NCI-H510A (cell line): ENCODE measurements around the gene PDE11A.
"Not testable (repeated sequence)": the region's sequence is repeated elsewhere in the genome, so short reads cannot be mapped to it uniquely, and the experiment has no call there.

ENCODE experiments used
- DNase-seq: peaks from one replicate; lab custom pipeline; 2025; lab: John Stamatoyannopoulos, UW

Gene PDE11A

DNA sequence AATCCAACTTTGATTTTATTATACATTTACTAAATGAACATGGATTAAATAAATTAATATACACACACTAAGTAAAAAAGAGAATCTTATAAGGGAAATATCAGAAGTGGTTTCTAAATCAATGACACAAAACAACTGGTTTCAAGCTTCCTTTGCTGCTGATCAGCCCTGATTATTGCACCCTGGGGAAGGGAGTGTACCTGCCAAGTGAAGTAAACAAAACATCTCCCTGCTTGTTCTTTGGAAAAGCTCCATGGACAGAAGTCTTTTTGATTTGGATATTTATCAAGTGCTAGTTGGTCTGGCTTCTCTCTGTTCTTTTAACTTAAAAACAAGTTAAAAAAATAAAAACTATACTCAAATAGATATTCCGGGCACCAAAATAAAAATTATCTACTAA, 190.1 kb downstream of the PDE11A start:
- no peak for DNase-seq

DNA sequence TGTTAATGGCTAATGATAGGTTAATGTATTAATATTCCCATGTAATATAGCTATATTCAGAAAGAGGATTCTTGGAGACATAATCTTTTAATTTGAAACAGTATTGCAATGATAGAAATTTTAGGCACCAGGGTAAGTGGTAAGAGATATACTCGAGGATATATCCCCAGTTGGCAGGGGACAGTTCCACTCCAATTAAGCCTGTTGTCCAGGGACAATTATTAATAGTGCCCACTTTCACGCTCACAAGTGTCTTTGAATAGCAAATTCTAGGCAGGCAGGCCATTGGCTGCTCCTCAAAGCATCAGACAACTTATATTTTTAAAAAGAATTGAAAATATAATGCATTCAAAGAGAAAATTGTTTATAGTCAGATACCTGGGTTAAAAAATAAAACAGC, 190.7 kb downstream of the PDE11A start:
- DNase-seq: no peak

DNA sequence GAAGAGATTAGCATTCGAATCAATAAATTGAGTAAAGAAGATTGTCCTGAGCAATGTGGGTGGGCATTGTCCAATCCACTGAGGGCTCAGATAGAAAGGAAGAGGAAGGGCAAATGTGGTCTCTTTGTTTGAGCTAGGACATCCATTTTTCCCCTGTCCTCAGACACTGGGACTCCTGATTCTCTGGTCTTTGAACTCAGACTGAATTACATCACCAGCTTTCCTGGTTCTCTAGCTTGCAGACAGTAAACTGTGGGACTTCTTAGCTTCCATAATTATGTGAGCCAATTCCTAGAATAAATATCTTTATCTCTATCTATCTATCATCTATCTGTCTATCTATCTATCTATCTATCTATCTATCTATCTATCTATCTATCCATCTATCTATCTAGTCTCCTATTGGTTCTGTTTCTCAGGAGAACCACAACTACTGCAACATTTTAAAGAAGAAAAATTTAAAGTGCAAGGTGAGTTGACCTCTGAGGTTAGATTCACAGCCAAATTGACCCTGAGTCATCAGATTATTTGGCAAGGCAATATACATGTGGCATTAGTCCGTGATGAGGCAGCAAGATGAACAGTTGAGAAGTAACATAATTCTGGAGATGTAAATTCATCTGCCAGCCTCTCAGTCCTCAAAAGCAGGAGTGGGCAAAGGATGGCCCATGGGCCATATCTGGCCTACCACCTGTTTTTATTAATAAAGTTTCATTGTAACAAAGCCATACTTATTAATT, 191.4 kb downstream of the PDE11A start:
- no peak for DNase-seq

DNA sequence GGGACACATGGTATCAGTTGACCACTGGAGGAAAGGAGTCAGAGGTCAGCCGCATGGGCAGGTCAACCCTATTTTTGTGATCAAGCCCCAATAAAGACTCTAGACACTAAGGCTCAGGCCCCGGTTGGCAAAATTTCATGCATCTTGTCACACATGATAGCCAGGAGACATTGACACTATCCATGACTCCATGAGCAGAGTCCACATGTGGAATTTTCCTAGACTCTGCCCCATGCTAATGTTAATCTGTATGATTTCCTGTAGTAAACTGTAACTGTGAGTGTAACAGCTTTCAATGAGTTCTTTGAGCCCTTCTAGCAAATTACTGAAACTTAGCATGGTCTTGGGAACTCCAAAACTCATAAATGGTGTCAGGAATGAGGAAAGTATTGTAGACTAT, 192.3 kb downstream of the PDE11A start:
- no peak for DNase-seq

DNA sequence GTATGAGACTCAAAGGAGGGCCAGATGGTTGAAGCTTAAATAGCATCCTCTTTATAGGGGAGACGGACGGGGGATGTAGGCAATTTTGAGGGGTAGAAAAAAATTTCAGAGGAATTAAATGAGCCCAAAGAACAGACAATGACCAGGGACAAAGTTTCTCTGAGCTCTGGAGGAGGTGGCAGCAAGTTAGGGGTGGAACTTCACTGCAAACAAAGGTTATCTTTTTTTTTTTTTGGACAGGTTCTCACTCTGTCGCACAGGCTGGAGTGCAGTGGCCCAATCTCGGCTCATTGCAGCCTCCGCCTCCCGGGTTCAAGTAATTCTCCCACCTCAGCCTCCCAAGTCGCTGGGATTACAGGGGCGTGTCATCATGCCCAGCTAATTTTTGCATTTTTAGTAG, 195.6 kb downstream of the PDE11A start:
- no peak for DNase-seq

DNA sequence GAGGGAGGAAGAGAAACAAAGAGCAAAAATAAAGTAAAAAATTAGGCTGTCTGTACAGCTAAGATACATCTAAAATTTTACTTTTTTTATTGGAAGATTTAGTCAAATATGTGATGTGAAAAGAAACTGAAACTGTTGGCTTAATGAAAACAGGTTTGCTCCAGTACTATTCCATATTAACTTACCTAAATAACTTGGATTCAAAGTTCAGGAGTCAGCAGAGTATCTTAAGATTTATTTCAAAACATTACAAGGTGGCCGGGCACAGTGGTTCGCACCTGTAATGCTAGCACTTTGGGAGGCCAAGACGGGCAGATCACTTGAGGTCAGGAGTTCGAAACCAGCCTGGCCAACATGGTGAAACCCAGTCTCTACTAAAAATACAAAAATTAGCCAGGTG, 197.9 kb downstream of the PDE11A start:
- DNase-seq: no peak

DNA sequence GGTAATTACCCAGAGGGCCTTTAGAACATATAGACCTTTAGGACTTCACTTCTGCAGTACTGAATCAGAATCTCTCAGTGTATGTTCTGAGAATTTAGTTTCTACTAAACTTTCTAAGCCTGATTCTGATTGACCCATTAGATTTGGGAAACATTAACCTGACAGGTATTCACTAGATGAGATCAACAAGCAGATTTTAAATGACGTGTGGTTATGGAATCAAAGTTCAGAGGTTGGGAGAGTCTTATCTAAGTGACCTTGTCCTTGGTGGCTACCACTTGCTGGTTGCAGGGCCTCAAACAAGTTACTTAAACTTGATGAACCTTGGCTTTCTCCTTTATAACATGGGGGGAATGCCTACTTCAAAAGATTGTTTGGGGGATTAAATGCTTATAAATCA, 198.7 kb downstream of the PDE11A start:
- DNase-seq: no peak

DNA sequence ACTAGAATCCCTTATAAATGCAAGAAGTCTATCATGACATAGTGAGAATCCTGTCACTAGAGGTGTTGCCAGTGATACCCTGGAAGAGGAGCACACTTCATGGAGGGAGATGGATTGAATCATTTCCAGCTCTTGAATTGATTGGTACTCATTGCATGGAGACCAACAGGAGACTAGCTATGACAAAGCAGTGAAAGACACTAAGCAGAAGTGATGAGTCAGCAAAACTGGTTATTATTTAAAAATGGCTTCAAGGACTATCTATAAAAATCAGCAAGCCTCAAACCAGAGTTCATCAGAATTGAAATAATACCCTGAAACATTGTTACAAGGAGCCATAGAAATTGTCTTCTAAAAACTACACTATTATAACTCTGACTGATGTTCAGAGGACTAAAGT, 200.3 kb downstream of the PDE11A start:
- no peak for DNase-seq

DNA sequence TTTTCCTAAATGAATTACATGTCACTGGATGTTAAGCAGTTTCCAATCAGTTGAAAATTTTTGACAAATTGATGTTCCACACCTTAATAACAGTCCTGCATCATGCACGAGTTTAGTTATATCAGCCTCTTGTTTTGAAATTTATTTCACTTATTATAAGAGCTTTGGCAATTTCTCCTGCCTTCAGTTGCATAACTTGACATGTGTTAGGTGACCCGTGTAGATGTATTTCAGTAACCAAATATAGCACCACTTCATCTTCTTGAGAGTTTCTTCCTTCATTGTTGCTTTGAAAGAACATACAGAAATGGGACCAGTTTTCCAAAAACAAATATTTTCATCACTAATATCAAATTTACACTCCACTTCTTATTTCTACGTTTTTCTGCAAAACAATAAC, 202.7 kb downstream of the PDE11A start:
- no peak for DNase-seq

DNA sequence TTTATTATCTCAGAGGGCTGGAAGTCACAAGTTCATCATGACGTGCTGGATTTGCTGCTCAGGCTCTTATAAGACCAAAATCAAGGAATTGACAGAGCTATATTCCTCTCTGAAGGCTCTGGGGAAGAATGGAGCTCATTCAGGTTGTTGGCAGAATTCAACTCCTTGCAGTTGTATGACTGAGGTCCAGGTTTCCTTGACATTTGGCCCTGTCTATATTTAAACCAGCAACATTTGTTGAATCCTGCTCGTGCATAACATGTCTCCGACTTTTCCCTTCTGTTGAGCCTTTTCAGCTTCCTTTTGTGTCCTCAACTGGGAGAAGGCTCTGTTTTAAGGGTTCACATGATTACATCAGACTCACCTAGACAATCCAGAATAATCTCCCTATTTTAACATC, 203.4 kb downstream of the PDE11A start:
- DNase-seq: no peak

DNA sequence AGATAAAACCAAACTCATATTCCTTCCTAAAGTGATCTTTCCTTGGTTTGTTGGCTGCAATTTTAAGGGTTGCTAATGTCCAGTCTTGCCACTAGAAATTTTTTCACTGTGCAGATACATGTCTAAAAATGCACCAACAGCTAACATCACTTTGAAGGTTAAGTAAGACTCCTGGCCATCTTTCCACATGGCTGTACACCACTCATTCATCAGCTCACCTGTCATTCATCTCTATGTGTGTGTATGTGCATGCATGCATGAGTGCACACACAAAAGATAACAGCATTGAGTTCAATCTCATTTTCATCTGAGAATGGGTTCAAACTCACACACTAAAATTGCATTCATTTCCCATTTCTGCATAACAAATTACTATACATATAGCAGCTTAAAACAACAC, 203.8 kb downstream of the PDE11A start:
- DNase-seq: no peak

DNA sequence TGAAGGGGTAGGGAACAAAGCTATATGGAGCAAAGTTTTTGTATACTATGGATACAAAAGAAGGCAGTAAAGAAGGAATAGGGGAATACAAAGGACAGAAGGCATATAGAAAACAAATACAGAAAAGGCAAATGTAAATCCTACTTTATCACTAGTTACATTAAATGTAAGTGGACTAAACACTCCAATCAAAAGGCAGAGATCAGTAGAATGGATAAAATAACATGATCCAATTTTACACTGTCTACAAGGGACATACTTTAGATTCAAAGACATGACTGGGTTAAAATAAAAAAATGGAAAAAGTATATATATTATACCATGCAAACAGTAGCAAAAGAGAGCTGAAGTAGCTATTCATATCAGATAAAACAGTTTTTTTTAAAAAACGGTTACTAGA, 215.0 kb downstream of the PDE11A start:
- DNase-seq: no peak

DNA sequence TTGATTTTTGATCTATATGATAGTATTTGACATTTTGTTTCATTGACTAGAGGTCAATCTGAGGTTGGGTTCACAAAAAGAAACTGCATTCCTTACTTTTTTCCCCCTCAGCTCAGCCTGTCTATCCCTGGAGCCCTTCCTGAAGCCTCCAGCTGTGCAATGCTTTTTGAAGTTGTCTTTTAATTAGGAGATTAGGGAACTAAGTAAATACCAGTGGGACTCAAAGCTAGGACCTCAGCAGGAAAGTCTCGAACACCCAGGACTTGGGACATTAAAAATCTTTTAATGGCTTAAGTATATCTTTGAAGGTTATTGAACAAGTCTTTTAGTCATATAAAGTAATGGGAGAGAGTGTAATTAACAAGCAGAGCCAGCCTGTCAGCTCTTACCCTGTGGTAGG, 220.2 kb downstream of the PDE11A start:
- no peak for DNase-seq

DNA sequence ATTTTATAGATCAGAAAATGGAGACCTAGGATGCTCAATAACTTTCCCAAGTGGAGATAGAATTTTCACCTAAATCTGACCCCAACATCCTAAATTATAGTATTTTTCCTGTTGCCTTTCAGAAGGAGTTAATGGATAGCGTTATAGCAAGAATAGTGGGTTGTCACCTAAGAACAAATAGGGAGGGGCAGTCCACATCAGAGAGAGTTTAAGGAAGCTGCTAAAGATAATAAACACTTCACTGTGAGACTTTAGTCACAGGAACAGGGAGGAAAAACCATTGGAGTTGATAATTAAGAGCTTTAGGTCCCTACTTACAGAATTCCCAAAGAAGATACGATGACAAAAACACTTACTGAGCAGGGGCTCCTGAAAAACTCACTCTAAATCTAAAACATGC, 229.4 kb downstream of the PDE11A start:
- no peak for DNase-seq

DNA sequence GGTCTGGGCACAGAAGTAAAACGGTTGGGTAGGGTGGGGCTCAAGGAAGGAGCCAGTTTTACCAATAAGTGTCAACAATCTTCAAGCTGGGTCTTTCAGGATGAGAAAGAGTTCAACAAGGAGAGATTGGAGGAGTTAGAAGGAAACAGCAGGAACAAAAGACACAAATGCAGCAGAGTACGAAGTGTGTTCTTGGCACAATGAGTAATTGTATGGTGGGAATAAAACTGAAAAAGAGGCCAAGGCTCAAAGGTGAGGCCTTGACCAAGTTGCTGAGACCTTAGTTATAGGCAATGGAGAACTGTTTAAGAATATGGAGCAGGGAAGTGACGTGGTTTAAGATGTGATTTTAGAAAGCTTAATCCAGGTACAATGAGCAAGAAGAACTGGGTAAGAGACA, 230.3 kb downstream of the PDE11A start:
- no peak for DNase-seq

DNA sequence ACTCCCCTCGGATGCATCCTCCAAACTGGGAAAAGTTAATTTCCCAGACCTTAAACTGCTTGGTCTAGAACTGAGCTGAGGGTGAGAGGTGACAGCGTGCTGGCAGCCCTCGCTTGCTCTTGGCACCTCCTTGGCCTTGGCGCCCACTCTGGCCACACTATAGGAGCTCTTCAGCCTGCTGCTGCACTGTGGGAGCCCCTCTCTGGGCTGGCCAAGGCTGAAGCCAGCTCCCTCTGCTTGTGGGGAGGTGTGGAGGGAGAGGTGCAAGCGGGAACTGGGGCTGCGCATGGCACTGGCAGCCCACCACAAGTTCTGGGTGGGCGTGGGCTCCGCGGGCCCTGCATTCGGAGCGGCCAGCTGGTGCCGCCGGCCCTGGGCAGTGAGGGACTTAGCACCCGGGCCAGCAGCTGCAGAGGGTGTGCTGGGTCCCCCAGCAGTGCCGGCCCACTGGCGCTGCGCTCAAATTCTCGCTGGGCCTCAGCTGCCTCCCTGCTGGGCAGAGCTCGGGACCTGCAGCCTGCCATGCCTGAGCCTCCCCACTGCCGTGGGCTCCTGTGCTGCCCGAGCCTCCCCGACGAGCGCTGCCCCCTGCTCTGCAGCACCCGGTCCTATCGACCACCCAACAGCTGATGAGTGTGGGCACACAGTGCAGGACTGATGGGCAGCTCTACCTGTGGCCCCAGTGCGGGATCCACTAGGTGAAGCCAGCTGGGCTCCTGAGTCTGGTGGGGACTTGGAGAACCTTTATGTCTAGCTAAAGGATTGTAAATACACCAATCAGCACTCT, 237.0 kb downstream of the PDE11A start:
- not testable (repeated sequence) for DNase-seq

DNA sequence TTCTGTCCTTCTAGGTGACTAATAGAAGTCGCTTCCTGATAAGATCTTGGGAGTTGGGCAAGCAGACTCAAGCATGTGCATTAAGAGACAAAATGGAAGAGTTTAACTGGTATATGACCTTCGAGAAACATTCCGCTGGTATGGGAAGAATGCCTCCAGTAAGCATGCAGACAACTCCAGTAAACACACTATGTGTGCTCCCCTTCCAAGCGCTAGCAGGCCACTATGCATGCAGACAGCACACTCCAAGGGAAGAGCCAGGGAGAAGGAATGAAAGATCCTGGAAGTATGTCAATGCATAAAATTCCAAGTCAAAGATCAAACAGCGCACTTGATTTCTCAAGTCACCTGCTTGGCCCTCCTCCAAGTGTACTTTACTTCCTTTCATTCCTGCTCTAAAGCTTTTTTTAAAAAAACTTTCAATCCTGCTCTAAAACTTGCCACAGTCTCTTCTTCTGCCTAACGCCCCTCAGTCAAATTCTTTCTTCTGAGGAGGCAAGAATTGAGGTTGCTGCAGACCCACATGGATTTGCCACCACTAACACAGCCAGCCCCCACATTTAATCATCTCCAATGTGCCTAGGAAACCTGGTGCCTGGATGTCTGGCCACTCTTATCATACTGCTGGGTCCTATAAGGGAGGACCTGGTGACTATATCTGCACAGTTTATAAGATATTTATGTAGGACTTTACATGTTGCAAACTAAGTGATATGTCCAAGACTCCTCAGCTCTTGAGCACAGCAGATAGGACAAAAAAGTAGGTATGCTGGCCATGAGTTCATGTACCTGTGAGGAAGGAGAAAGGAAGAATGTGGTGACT, 239.8 kb downstream of the PDE11A start:
- DNase-seq: no peak

DNA sequence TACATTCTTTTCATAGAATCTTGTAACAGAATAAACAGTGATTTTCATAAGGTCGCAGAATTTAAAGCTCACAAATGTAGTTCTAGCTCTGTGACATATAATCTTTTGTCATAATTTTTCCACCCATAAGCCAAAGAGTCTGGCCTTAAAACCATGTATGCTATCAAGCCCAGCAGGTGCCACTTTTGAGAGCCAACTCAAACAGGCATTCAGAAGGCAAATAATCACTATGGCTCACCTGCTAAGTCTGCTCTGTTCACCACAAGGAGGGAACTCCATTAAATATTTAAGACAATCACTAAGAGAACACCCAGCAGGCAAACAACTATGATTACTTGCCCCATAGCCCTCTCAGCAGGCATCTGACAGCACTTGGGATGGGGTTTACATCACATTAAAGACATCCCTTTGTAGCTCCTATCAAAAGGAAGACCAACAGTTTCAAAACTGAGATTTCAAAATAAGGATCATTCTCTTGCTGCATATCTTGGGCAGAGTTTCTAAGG, 241.6 kb downstream of the PDE11A start:
- peak; percentile 1 for DNase-seq

DNA sequence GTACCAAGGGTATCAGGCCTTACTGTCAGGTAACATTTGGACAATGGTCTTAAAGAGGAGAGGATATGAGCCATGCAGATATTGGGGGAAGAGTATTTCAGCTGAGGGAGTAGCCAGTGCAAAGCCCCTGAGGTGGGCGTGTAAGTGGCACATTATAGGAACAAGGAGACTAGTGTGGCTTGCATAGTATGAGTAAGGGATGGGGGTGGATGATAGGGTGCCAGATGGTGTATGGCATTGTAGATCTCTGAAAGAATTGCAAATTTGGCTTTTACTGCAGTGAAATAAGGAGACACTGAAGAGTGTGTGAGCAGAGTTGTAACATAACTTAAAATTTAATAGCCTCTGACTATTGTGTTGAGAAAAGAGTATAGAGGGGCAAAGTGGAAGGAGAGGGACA, 244.0 kb downstream of the PDE11A start:
- no peak for DNase-seq

DNA sequence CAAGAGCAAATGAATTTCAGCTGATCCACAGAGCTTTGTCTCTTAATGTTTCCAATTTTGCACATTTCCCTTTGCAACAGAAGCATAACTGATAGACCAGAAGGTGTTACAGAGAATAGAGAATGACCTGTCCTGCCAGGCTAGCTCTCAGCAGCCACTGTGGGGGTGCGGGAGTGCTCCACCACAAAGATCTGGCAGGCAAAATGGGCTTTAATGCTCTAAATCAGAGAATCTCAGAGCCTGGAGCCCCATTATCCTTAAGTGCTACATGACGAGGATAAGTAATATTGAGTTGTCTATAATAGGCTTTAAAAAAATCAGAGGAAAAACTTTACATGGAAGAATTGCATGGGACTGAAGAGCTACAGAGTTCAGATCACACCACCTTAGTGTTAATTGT, 245.7 kb downstream of the PDE11A start:
- no peak for DNase-seq

DNA sequence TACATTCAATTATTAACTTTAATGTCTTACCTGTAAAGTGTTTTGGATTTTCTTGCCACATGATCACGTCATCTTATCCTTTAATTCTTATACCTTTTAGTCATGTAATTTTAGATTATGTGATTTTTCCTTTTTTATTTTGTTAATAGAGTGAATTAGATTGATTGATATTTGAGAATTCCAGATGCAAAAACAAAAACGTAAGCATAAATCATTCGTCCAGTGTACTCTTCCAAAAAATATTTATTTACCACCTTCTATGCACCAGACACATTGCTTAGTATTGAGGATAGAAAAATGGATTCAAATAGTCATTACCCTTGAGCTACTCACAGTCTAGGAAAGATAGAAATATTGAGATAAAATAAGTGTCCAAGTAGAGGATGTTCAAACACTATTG, 249.6 kb downstream of the PDE11A start:
- DNase-seq: no peak

DNA sequence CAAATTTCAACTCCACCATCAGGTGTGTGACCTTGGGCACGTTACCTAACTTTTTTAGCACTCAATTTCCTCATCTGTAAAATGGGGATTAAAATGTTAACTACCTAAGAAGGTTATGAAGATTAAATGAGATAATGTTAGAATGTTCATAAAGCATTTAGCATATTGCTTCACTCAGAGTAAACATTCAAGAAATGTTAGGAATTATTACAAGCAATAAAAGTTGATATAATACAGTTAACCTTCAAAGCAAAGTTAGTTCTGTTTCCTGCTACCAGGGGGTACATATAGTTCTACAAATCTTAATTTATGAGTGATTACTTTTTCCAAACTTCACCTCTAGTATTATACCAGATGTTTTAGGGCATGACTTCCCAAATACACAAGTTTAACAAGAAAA, 254.2 kb downstream of the PDE11A start:
- DNase-seq: no peak

DNA sequence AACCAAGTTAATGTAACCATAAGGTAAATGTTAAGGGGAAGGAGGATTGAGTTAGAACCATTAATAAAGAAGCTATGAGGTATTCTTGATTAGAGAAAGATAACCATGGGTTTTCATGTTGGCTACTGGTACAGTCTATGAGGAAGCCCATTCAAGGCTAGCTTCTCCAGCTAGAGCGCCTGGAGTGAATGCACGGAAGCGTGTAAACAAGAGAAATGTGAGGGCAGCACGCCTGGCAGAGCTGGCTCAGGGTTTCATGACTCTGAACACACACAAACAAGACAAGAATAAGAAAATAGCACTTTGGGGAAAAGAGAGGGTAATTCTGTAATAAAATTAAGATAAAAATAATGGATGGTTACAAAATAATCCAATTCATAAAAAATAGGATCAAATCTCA, 255.3 kb downstream of the PDE11A start:
- no peak for DNase-seq
